ENCODE measurements around the gene KCNQ1OT1.

Gene KCNQ1OT1

DNA sequence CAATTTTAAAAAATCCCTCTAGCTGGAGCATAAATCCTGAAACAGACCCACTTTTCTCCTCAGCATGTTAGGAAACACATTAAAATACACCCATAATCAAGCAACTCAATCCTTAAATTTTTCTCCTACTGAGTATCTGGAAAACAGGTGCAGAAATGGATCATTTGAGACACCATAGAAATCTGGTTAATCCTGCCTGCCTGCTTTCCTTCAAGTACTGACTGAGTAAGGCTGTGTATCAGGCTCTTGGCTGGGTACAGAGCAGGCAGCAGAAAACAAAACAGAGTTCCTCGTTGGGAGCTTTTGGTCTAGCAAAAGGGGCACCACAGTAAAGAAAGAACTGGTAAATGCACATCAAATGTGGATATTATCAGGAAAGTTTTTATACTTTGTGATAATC, 1.9 kb downstream of the KCNQ1OT1 start:
- TF ChIP-seq, protein P1, sequence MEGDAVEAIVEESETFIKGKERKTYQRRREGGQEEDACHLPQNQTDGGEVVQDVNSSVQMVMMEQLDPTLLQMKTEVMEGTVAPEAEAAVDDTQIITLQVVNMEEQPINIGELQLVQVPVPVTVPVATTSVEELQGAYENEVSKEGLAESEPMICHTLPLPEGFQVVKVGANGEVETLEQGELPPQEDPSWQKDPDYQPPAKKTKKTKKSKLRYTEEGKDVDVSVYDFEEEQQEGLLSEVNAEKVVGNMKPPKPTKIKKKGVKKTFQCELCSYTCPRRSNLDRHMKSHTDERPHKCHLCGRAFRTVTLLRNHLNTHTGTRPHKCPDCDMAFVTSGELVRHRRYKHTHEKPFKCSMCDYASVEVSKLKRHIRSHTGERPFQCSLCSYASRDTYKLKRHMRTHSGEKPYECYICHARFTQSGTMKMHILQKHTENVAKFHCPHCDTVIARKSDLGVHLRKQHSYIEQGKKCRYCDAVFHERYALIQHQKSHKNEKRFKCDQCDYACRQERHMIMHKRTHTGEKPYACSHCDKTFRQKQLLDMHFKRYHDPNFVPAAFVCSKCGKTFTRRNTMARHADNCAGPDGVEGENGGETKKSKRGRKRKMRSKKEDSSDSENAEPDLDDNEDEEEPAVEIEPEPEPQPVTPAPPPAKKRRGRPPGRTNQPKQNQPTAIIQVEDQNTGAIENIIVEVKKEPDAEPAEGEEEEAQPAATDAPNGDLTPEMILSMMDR (IDR thresholded peaks at IDR 0.05; ENCODE audit: low read depth, low read length, missing control alignments) = no peak

DNA sequence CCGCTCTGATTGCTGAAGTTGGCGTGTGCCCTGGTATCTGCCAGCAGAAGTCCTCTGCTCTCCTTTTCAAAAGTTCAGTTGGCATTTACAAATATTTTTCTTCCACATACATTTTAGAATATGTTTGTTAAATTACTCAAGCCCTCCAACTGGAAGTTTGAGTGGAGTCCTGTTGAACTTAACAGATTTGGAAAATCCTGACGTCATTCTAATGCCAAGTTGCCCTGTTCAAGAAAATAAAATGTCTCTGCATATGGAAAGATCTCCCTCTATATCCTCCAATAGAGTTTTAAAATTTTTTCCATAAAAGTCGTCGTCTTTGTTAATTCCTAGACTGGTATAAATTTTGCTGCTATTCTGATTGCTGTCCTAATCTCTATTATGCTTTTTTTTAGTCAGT, 3.3 kb downstream of the KCNQ1OT1 start:
- TF ChIP-seq, protein P1 (IDR thresholded peaks at IDR 0.05; ENCODE audit: low read depth, low read length, missing control alignments) = no peak
- no peak overlapping the region for H3K4me3 ChIP-seq (ENCODE audit: low read depth, low read length)
- no peak for DNase-seq (ENCODE audit: low read depth)
- in situ Hi-C loops (cut with HindIII; ENCODE audit: low sequenced_read_pairs) = no loop called here

More for the DNA sequence above, 1.9 kb downstream of the KCNQ1OT1 start:
- H3K4me3 ChIP-seq (ENCODE audit: low read depth, low read length) = peak overlapping the region; percentile 81
- DNase-seq (ENCODE audit: low read depth) = no peak
- in situ Hi-C loops (cut with HindIII; ENCODE audit: low sequenced_read_pairs) = no loop called here

DNA sequence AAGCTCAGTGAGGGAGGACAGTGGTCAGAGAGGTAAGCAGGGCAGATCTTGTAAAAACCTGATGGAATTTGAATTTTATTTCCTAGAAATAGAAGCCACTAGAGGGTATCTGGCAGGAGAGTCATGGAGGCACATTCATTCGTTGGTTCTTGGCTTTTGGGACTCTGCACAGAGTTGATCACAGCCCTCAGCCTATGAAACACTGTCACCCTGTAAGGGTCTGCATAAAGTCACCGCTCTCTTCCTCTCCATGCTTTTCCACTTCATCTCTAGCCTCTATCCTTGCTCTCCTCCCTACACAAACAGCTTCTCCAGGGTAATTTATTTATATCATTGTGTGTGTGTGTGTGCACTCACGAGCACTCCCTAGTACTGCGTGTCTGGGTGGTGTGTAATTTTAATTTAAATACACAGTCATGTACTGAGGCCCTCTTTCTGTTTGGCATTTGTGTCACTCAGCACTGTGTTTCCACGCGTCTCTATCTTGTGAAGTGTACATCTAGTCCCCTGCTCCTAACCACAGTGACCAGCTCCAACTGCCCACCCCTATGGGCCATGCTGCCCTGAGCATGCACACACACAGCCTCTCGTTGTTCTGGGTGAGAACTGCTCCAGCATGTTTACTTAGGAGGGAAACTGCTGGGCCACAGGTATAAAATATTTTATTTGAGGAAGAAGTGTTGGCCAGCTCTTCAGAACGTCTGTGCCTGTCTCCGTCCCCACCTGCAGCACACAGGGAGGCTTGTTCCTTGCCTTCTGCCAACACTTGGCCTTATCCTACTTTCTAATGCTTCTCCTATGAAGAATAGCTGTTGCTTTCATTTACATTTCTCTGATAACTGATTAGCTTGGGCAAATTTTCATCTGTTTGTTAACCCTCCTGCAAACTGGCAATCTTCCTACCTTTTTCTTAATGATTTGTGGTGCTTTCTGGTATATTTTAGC, 4.5 kb downstream of the KCNQ1OT1 start:
- in situ Hi-C loops (cut with HindIII; ENCODE audit: low sequenced_read_pairs) = no loop called here
- no peak overlapping the region for H3K4me3 ChIP-seq (ENCODE audit: low read depth, low read length)
- TF ChIP-seq, protein P1 (IDR thresholded peaks at IDR 0.05; ENCODE audit: low read depth, low read length, missing control alignments) = no peak
- no peak for DNase-seq (ENCODE audit: low read depth)

DNA sequence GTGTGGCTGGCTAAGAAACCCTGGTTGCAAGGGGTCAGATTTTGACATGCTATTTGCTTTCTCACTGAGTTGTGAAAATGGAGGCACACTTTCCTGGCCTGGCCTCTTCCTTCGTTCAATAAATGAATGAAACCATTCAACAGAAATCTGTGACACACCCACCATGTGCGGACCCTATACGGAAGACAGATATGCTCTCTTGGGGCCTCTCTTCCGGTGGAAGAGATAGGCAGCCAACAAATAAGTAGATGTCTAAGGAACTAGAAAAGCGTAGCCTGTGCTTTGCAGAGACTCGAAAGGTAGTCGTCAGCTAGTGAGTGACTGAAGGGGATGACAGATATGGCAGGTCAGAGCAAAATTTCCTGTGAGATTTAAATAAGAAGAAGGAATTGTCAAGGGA, 5.3 kb downstream of the KCNQ1OT1 start:
- H3K4me3 ChIP-seq (ENCODE audit: low read depth, low read length) = no peak overlapping the region
- TF ChIP-seq, protein P1 (IDR thresholded peaks at IDR 0.05; ENCODE audit: low read depth, low read length, missing control alignments) = no peak
- no peak for DNase-seq (ENCODE audit: low read depth)
- in situ Hi-C loops (cut with HindIII; ENCODE audit: low sequenced_read_pairs) = no loop called here

DNA sequence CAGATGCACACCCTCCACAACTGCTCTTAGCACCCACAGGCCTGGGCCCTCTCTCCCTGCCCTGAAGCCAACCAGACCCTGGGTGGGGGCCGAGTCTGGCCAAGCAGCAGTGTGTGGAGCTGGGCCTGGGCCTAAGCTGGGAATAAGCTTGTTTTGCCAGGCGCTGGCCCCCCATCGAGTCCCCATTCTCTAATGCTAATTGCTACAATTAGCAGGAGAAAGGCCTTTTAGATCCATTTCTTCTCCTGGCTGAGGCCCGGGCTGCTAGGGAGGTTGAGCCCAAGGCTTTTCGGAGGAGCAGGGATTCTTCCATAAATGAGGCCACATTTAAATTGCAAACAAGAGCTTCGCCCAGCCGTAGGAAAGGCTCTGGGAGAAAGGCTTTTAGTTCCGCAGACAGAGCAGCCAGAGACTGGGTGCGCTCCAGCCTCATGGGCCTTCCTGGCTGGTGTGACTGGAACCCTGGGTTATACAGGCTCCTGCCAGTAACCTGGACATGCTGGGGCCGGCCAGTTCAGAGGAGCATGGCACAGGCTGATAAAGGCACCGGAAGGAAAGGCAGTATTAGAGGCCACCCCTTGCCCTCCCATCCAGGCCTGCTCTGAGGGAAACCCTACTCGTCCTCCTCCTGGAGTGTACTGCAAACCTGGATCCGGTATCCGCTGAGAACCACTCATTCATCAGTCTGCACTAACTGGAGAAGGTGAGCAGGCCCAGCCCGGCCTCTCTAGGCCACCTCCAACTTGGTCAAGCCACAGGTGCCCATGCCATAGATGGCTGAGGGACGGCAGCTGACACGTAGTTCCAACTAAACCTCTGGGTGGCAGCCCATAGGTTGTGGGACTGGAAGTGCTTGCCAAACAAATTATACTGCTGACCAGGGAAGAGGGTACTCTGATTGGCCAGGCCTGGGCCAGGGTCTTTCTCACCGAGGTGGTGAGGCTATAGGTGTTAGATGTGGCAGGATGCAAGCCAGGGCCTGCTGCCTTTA, 6.2 kb downstream of the KCNQ1OT1 start:
- H3K4me3 ChIP-seq (ENCODE audit: low read depth, low read length) = no peak overlapping the region
- DNase-seq (ENCODE audit: low read depth) = no peak
- TF ChIP-seq, protein P1 (IDR thresholded peaks at IDR 0.05; ENCODE audit: low read depth, low read length, missing control alignments) = no peak
- in situ Hi-C loops (cut with HindIII; ENCODE audit: low sequenced_read_pairs) = no loop called here
